Measurements from ENCODE around the gene DNAH6.
"Not testable (repeated sequence)": the region's sequence is repeated elsewhere in the genome, so short reads cannot be mapped to it uniquely, and the experiment has no call there.

DNAH6 gene

DNA sequence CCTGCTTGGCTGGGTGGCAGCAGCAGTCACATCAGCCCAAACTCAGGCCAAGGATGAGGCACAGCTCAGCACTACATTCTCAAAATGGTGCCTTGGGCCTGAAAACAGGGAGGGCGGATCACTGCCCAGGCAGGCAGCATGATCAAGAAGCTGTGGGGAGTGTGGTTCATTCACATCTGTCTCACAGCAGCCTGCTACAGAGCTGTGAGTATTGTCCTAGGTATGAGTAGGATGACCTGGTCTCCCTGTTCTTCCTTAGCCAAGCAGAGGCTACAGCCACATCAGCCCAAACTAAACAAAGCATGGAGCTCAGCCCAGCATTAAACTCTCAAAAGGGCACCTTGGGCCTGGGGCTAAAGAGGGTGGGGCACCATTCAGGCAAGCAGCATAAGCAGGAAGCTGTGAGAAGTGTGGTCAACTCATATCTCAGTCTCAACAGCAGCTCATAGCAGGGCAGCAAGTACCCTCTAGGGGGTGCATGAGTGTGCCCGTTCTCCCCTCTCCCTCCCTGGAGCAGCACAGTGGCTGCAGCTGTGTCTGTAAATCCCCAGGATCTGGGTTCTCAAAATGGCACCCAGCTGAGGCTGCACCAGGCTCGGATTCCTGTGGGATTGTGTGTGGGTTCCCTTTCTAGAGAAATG lies 225.0 kb downstream of the DNAH6 start:
- DNase-seq (ENCODE audit: low spot score), result no peak

DNA sequence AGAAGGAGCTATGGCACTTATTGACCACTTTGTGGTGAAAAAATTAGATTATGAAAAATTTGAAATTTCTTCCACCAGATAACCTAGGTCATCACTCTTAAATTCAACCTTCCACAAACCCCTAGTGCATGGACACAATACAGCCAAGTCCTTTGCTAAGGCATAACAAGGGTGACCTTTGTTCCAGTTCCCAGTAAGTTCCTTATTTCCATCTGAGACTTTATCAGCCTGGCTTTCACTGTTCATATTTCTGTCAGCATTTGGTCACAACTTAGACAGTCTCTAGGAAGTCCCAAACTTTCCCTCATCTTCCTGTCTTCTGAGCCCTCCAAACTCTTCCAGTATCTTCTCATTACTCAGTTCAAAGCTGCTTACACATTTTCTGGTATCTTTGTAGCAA lies 232.0 kb downstream of the DNAH6 start:
- DNase-seq (ENCODE audit: low spot score), result no peak

DNA sequence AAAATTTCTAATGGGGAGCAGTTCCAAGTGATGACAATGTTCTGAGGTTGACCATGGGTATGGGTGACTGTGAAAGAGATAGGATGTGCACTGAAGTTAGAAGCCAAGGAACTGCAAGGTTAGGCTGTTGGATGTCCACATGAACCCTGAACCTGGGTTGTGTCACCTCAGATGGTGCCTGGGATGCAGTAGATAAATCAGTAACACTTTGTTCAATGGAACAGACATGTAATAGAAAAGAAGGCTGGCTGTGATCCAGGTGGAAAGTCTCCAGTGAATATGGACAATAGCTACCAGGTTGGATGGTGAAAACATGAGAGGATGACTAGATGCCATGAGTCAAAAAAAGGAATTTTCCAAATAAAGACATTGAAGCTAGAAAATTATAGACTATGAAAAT lies 233.1 kb downstream of the DNAH6 start:
- no peak for DNase-seq (ENCODE audit: low spot score)

DNA sequence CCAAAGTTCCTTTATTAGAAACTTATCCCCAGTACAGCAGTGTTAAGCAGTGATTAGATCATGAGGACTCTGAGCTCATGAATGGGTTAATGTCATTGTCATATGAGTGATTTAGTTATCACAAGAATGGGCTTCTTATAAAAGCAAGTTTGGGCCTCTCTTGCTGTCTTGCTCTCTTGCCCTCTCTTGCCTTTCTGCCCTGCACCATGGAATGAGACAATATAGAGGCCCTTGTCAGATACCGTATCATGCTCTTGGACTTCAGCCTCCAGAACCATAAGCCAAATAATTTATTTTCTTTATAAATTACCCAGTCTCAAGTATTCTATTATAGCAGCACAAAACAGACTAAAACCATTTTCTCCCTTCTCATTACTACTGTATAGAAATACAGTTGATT lies 238.8 kb downstream of the DNAH6 start:
- DNase-seq (ENCODE audit: low spot score), result no peak

DNA sequence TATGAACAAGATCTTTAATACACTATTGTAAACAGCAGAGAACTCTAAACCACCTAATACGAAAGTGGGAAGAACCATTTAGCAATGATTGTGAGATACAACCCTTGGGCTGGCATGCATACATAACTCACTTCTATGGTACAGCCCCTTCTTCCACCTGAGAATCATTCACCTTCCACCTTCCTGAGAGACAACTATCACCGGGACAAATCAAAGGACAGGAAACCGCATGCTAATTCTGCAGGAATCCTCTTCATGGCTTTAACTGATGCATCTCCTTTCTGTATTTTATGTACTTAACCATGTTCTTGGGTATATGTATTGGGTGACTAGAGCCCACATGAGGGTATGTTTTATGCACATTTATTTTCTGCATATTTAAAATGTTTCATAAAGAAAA lies 241.3 kb downstream of the DNAH6 start:
- DNase-seq (ENCODE audit: low spot score), result no peak

DNA sequence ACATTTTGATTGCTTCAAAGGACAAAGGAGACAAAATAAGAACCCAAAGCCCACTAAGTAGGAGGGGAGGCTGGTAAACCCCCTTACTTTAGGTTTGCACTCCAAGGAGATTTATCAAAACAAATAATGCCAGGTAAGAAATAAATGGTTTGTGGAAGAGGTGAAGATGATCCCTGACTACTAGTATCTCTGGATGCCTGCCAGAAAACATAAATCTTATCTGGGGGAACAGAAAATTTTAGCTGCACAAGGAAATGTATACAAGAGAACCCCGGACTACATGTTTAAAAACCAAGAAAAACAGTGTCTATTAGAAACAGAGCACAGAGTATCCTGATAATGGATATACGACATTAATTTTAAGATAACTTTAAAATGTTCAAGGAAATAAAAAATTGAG lies 250.5 kb downstream of the DNAH6 start:
- DNase-seq (ENCODE audit: low spot score), result no peak

DNA sequence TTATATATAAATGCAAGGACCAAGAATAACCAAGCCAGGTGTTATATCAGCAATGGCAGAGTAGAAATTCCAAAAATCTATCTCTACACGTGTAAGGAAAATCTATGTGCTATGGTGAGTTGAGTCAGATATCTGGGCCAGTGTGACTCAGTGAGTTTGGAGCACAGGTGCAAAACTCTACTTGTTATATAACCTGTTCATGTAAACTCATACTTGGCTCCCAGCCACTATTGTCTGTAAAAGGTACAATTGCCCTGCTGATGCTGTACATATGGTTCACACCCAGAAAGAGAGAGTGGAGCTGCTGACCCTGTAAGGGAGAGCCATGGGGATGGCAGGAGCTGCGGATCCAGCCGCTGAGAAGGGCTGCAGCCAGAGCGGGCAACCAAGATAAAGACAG lies 252.5 kb downstream of the DNAH6 start:
- DNase-seq (ENCODE audit: low spot score), result no peak

DNA sequence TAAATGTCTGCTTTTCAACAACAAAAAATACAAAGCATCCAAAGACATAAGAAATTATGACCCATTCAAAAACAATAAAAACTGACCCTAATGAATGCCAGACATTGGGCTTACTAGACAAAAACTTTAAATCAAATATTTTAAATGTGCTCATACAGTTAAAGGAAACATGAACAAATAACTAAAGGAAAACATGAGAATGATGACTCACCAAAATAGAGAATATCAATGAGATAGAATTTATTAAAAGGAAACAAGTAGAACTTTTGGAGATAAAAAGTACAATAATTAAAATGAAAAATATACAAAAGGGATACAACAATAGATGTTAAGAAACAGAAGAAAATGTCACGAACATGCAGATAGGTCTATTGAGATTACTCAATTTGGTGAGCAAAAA lies 254.0 kb downstream of the DNAH6 start:
- no peak for DNase-seq (ENCODE audit: low spot score)

DNA sequence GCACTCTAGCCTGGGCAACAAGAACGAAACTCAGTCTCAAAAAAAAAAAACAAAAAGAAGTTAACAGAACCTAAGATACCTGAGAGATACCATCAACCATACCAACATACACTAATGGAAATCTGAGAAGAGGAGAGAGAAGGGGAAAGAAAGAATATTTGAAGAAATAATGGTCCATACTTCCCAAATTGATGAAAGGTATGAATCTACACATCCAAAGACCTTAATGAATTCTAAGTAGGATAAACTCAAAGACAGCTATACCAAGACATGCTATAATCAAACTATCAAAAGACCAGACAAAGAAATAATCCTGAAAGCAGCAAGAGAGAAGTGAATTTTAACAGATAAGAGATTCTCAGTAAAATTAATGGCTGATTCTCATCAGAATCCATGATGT lies 255.0 kb downstream of the DNAH6 start:
- no peak for DNase-seq (ENCODE audit: low spot score)

DNA sequence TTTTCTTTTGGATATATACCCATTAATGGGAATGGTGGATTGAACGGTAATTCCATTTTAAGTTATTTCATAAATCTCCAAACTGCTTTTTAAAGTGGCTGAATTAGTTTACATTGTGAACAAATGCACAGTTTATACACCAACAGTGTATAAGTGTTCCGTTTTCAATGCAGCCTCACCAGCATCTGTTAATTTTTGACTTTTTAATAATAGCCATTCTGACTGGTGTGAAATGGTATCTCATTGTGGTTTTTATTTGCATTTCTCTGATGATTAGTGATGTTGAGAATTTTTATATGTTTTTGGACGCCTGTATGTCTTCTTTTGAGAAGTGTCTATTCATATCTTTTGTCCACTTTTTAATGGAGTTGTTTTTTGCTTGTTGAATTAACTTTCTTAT lies 257.3 kb downstream of the DNAH6 start:
- not testable (repeated sequence) for DNase-seq (ENCODE audit: low spot score)

DNA sequence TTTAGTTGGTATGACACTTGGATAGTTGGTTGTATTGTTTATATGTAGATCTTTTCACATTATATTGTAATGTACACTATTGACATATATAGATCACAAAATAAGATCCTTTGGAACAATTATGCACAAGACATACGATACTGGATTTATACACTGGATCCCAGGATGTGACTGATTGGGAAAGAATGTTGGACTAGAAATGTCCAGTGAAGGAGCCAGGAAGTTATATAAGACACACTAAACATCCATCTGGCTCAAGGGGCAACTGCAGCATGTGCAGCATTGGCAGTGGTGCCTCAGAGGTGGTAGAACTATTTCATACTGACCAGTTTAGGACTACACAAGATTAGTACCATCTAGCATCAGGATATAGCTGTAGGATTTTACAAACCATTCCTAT lies 259.7 kb downstream of the DNAH6 start:
- no peak for DNase-seq (ENCODE audit: low spot score)

DNA sequence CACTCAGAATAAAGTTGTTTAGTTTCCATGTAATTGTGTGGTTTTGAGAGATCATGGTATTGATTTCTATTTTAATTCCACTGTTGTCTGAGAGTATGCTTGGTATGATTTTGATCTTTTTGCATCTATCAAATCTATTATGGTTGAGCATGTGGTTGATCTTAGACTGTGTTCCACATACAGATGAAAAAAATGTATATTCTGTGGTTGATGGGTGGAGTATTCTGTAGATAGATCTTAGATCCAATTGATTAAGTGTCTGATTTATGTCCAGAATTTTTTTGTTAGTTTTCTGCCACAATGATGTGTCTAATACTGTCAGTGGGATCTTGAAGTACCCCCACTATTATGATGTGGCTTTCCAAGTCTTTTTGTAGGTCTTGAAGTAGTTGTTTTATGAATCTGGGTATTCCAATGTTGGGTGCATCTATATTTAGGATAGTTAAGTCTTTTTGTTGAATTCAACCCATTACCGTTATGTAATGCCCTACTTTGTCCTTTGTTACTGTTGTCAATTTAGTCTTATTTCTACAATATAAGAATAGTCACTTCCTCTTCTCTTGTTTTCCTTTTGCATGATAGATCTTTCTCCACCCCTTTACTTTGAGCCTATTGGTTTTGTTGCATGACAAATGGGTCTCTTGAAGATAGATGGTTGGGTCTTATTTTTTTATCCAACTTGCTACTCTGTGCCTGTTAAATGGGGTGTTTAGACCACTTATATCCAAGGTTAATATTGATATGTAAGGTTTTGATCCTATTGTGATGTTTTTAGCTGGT lies 262.8 kb downstream of the DNAH6 start:
- DNase-seq (ENCODE audit: low spot score), result no peak

DNA sequence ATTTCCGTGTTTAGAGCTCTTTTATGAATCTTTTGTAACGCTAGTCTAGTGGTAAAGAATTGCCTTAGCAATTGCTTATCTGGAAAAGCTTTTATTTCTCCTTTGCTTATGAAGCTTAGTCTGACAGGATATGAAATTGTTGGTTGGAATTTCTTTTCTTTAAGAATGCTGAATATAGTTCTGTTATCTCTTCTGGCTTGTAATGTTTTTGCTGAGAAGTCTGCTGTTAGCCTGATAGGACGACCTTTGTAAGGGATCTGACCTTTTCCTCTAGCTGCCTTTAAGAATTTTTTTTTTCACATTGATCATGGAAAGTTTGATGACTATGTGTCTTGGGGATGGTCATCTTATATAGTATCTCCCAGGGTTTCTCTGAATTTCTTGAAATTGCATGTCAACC lies 263.5 kb downstream of the DNAH6 start:
- no peak for DNase-seq (ENCODE audit: low spot score)

DNA sequence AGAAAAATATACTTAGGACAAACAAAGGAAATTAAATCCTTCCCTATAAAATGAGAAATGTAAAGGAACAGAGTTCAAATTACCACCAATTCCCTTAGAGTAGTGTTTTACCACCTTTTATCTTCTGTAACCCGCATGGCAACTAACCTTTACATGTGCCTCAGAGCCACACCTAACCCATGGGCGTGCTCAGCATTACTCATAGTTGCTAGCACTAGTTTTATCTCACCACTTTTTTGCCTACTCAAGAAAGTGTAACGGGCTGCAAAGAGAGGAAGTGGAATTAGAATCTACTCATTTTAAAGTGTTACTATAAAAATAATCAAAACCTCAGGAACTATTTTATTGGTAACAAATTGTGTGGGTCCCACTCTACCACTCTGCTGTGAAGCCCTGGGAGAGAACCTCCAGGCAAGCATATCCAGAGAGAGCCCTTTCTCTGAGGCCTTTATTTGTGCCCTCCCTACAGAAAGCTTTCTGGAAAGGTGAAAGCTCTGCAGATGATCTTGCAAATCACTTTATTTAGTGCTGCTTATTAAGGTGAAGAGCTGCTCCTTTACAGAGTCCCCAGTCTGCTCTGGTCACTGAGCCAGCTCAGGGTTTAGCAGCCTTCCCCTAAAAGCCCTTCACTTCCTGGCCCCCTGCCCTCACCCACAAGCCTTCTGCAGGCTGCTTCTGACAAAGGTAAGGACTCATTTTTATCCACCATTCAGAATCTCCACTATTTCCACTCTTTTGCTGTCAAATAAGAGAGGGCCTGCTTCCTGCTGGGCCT lies 265.8 kb downstream of the DNAH6 start:
- no peak for DNase-seq (ENCODE audit: low spot score)

DNA sequence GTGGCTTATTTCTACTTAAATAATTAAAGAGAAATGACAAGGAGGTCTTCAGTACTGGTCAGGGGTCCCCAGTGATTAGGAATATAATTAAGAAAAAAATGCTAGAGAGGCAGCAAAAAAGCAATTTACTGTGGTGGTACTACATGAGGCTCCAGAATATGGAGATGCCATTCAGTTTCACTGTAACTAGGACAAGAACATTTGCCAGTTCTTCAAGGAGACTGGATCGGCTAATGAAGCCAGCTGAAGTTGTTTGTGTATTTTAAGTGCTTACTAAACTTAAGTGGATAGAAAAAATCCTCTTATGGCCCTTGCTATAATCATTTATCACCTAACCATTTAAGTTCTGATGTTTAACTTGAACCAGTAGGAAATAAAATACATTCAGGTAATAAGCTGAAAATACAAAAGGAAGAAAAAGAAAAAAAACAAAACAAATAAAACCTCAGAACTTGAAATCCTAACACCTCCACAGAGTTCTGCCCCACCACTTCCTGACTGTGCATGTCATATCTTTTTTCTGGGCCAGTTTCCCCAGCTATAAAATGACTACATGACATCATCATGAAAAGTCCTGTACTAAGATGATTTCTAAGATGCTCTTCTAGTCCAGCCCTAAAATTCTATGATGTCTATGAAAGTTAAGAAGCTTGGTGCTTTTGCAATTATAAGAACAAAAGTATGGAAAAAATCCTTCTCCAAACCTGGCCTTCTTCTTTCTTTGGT lies 266.6 kb downstream of the DNAH6 start:
- DNase-seq (ENCODE audit: low spot score), result no peak

DNA sequence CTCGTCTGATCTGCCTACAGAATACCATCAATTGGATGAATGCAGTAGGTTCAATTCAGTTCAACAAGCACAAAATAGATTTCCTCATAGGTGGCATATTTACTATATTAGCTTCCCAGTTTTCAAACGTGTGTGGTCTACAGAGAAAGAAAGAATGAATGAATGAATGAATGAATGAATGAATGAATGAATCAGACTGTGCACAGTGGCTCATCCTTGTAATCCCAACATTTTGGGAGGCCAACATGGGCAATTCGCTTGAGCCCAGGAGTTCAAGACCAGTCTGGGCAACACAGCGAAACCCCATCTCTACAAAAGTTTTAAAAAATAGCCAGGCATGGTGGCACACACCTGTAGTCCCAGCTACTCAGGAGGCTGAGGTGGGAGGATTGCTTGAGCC lies 269.7 kb downstream of the DNAH6 start:
- DNase-seq (ENCODE audit: low spot score), result no peak

DNA sequence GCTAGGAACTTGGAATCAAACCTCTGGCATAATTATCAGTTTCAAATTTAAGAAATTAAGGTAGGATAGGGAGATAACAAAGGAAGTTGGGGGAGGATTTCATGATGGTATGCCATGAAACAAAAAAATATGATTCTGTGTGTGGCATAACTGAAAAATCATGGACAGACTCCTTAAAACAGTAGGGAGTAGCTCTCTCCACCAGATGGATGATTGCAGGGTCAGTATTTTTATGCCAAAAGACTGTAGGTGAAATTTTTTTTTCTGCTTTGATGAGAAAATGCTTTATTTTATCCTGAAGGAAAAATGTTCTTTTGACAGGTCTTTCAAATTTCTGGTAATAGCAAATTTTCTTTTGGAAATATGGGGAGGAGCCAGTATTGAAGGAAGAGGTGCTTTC lies 270.3 kb downstream of the DNAH6 start:
- DNase-seq (ENCODE audit: low spot score), result no peak

DNA sequence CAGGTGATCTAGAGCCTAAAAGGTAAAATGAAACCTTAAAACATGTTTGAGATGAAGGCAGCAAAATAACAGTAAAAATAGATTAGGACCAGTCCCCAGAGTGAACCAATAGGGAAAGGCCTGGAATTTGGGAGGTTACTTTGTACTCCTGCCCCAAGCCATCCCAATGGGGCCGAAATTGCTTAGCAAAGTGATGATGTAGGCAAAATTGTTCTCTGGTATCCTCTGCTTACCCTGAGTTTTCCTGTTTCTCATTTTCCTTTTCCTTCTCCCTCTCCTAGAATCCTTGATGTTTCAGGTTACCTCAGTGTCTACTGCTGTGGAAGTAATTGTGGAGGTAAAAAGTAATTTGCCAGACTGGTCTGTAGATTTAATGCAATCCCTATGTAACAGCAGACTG lies 271.7 kb downstream of the DNAH6 start:
- no peak for DNase-seq (ENCODE audit: low spot score)

DNA sequence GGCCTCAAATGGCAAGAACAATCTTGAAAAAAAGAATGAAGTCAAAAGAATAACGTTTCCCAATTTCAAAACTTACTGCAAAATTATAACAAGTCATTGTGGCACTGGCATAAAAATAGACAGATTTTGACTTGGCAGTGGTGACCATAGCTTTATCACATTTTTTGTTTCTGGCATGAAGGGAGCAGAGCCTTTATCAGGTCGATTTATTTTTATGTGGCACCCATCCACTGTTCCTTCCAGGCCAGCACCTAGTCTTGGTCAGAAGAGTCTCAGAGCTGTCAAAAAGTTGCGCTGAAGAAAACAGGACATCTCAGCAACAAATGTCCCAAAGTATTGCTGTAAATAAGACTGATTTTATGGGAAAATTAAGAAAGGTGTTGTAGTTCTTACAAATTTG lies 272.2 kb downstream of the DNAH6 start:
- no peak for DNase-seq (ENCODE audit: low spot score)

DNA sequence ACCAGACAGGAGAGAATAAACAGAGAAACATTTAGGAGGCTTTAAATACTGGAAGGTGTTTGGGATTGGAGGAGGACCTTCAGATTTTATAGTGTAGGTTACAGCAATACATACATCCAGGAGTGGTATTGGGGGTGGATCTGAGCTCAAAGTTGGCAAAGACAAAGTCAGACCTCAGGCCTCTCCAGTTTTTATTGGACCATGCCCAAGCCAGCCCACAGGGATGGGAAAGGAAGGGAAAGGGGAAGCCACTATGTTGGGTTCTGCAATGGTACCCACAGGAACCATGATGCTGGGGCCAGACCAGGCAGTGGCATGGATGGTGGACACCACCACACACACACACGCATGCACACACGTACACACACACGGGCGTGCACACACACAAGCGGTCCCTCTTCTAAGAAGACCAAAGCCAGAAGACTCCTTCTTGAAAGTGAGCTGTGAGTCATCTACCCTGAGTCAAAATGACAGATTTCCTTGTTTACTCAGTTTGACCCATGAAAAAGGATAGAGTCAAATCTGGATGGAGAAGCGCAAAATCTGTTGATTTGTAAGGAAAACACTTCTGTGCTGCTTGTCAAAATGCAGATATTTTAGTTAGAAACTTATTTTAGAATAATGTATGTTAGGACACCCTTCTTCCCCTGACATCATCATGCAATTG lies 276.7 kb downstream of the DNAH6 start:
- no peak for DNase-seq (ENCODE audit: low spot score)

DNA sequence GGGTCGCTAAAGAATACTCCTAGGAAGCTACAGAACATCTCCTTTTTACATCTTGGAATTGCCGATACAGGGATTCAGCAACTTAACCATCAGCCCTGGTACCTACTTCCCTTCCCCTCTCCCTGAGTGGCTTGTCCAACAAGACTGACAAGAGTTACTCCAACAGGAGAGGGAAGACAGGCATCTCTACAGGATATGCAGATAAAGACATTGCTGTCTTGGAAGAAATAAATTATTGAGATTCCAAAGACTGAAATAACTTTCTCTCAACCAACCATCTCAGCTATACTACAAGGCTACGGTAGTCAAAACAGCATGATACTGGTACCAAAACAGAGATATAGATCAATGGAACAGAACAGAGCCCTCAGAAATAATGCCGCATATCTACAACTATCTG lies 277.3 kb downstream of the DNAH6 start:
- no peak for DNase-seq (ENCODE audit: low spot score)

DNA sequence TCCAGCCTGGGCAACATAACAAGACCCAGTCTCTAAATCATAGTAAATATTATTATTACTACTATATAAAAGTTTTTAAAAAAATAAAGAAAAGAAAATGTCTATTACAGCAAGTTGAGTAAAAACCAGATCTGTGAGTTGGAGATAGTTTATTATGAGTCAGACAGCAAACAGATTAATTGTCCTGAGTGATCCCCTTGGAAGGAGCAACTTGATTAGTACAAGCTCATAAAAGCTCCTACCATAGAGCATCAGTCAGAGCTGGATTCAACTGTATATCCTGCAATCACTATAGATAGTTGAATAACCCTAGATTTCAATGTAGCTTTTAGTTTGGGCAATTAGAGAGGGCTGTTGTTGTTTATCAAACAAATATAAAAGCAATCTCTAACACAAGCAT lies 280.5 kb downstream of the DNAH6 start:
- no peak for DNase-seq (ENCODE audit: low spot score)

All from HuH-7.5 (cell line).